Stimulated activated naive CD8-positive, alpha-beta T cell treated with anti-CD3 and anti-CD28 coated beads, Interleukin-15, Interleukin-2, amounts not matched to agents 100 U/mL and 50 U/mL, for 24 hours (primary cell): ENCODE results near the gene IRF7.

ENCODE experiments used
- ATAC-seq: fragments of 150-1000 bp; cut with Tn5 transposase; one replicate; pipeline ENCODE4 v1.10.0; 2021
- DNase-seq: peaks from one replicate; pipeline ENCODE4 v3.0.0; 2021

Gene IRF7

GRCh38 chr11:563812-564578 lies 51.8 kb downstream of the IRF7 start:
- no peak for DNase-seq
- ATAC-seq = no peak

DNA sequence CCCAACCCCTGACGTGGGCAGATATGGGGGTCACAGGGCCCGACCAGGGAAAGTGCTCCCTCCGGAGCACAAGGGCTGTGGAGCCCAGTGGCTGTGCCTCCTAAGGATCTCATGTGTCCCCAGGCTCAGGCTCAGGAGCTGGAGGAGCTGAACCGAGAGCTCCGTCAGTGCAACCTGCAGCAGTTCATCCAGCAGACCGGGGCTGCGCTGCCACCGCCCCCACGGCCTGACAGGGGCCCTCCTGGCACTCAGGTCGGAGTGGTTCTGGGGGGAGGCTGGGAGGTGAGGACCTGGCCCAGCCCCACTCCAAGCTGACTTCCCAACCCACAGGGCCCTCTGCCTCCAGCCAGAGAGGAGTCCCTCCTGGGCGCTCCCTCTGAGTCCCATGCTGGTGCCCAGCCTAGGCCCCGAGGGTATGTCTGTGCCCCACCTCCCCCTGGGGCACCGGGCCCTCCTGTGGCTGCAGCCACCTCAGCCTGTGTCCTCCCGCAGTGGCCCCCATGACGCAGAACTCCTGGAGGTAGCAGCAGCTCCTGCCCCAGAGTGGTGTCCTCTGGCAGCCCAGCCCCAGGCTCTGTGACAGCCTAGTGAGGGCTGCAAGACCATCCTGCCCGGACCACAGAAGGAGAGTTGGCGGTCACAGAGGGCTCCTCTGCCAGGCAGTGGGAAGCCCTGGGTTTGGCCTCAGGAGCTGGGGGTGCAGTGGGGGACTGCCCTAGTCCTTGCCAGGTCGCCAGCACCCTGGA lies 52.5 kb downstream of the IRF7 start:
- no peak for ATAC-seq
- no peak for DNase-seq
